Measurements from ENCODE around the gene GRB10.

- TF ChIP-seq, protein P1, sequence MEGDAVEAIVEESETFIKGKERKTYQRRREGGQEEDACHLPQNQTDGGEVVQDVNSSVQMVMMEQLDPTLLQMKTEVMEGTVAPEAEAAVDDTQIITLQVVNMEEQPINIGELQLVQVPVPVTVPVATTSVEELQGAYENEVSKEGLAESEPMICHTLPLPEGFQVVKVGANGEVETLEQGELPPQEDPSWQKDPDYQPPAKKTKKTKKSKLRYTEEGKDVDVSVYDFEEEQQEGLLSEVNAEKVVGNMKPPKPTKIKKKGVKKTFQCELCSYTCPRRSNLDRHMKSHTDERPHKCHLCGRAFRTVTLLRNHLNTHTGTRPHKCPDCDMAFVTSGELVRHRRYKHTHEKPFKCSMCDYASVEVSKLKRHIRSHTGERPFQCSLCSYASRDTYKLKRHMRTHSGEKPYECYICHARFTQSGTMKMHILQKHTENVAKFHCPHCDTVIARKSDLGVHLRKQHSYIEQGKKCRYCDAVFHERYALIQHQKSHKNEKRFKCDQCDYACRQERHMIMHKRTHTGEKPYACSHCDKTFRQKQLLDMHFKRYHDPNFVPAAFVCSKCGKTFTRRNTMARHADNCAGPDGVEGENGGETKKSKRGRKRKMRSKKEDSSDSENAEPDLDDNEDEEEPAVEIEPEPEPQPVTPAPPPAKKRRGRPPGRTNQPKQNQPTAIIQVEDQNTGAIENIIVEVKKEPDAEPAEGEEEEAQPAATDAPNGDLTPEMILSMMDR (IDR thresholded peaks at IDR 0.05), result no peak
- no peak for TF ChIP-seq POLR2A (IDR thresholded peaks at IDR 0.05)
These were observed 227.0 kb downstream of the GRB10 start for GRCh38 chr7:50555594-50556140.

Measured in testis (tissue), 2 donors.